Activated CD4-positive, CD25-positive, alpha-beta regulatory T cell (primary cell): ENCODE data around the gene C5orf47.

Experiments
- DNase-seq, 4 experiments: peaks; one replicate each; lab custom pipeline; 2025; lab: John Stamatoyannopoulos, UW

Gene C5orf47

DNA sequence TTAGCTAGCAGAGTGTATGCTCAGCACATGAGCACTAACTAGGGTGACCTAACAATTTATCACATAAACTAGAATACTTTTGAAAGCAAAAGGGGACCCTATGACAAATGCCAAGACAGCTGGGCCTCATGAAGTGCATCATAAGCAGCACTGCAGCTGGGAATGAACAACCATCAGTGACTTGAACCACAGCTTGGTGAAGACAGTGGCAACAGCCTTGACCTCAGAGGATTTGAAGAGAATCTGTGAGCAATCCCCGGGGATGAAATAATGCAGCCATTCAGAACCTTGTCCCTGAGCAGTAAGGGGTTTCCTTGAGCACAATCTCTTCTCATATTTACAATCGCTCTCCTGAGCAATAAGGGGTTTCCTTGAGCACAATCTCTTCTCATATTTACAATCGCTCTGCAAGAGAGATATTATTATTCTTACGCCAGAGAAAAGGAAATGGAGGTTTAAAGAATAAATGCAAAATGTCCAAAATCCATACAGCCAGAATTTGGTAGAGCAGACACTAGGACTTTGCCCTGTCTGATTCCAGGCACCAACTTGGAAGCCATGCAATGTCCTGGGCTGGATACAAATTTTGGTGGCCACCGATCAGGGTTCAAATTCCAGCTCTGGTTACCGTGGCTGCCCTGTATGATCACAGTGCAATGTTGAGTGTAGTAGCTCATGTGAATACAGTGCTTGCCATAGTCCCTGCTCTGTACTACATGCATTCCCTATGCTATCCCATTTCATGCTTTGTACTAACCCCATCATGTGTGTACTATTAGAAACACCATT lies 55.7 kb downstream of the C5orf47 start:
- DNase-seq = no peak

DNA sequence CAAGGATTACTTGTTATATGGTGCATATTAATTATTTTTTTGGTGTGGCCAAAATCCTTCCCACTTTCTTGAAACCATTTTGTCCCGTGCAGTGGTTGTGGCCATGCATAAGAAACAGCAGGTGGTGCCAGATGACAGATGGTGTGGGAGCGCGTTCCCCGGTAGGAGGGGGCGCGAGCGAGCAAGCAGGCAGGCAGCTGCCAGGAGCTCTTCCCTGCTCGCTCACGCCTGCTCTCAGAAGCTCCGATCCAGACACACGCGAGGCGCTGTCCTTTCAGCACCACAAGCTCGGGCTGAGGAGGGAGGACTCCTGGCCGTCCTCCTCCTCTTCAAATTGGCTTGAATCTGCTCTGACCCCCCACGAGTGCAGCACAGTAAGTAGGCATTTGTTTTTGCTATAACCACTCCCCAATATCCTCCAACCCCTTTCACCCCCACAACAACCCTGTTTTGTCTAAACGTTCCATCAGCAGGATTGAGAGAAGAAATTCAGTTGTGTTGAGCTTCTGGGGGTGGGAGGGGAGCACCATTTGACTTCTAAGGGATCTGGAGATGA lies 56.6 kb downstream of the C5orf47 start, which contains the start of gene NSG2:
Gene NSG2 (plus strand): TSS at position 237 of the 556 bp plus-strand sequence. CDS start 1,050 bp downstream, outside the sequence.
- DNase-seq = no peak

GRCh38 chr5:174046558-174046957 lies 57.6 kb downstream of the C5orf47 start:
- no peak for DNase-seq

- no peak for DNase-seq
These were observed 58.6 kb downstream of the C5orf47 start for GRCh38 chr5:174047472-174048099.

DNA sequence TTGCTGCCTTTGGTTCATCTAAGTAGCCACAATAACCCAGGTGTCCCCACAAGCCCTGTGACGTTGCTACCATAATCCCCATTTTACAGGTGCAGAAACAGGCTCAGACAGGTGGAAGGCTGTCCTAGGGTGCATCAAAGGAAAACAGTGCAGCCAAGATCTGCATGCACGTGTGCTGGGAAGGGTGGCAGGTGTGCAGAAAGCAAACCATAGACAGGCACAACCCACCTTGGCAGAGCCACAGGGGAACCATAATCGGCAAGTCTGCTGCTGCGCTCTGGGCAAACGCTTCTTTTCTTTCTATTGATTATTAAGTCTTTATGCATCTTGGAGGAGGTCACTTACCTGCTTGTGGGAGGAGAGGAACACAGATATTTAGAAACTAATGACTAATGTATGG lies 63.7 kb downstream of the C5orf47 start:
- no peak for DNase-seq

- DNase-seq = no peak
These were observed 64.9 kb downstream of the C5orf47 start for GRCh38 chr5:174053905-174054304.
